GM12874 (cell line): Measurements from ENCODE around the gene DAB2IP.

Experiments
- TF ChIP-seq, protein P1 (sequence below): IDR thresholded peaks from 2 replicates; pipeline ENCODE4 v1.5.1; 2011; ENCODE audit warnings: low read depth, mild to moderate bottlenecking, control low read depth, low read length, moderate library complexity; ENCODE audit not compliant: insufficient read depth

The DAB2IP gene

DNA sequence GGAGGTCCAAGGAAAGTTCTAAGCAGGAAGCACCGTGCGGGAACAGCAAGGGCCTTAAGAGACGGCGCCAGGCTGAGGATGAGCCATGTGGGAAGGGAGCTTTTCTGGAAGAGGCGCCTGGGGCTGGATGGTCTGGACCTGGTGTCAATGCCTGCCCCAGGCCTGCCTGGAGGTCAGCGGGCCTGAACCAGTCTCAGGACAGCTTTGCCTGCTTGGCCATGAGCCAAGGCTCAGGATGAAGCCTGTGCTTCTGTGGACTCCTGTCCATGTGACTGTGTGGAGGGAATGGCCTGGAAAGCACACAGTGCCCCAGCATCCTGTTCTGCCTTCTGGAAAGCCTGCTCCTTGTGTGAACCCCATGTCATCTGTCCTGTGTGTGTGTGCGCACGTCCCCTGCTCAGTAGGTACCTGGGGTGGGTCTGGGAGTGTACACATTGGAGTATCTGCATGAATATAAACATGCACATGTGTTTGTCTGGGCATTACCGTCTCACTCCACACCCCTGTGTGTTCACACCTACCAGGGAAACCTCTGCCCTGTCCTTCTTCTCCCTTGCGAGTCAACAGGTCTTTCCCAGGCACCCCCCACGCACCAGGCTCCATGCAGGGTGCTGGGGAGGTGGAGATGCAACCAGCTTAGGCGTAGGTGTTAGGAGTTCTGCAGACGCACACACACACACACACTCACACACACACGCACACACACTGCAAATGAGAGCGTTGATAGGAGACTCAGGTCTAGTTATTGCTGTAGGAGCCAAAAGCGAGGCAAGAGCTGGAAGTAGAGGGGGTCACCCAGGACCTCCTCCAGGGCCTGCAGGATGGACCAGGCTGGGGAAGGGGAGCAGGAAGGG lies 24.8 kb downstream of the DAB2IP start:
- TF ChIP-seq, protein P1, sequence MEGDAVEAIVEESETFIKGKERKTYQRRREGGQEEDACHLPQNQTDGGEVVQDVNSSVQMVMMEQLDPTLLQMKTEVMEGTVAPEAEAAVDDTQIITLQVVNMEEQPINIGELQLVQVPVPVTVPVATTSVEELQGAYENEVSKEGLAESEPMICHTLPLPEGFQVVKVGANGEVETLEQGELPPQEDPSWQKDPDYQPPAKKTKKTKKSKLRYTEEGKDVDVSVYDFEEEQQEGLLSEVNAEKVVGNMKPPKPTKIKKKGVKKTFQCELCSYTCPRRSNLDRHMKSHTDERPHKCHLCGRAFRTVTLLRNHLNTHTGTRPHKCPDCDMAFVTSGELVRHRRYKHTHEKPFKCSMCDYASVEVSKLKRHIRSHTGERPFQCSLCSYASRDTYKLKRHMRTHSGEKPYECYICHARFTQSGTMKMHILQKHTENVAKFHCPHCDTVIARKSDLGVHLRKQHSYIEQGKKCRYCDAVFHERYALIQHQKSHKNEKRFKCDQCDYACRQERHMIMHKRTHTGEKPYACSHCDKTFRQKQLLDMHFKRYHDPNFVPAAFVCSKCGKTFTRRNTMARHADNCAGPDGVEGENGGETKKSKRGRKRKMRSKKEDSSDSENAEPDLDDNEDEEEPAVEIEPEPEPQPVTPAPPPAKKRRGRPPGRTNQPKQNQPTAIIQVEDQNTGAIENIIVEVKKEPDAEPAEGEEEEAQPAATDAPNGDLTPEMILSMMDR: no peak

DNA sequence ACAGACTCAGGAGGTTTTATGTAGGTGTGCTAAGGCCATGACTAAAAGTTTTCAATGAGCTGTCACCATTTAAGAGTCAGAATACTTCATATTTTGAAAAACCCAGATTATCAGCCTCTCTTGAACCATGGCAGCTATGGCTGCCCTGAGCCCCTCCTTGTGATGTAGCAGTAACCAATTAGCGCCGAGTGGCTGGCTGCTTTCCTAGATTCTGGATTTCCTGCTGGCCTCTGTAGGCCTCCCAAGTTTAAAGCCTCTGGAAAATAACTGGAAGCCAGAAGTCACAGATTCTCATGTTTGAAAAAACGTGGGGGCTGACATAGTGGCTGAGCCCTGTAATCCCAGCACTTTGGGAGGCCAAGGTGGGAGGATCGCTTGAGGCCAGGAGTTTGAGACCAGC lies 25.5 kb downstream of the DAB2IP start:
- TF ChIP-seq, protein P1: no peak

DNA sequence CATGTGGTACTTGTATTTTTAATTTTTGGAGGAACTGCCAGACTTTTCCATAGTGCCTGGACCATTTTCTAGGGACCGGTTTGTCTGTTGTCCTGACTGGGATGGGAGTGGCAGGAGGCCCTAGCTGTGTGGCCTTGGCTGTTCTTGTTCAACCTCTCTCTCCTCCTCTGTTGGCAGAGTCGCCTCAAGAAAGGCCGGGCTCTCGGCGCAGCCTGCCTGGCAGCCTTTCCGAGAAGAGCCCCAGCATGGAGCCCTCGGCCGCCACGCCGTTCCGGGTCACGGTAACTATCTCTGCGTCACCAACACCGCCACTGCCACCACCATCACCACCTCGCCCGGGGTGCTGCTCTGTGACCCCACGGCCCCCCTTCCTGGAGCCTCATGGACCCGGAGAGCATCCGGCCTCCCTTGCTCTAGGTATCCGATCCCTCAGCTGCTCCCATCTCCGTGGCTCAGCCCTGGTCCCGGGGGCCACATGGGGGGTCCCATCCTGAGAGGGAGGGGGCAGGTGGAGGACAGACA lies 27.1 kb downstream of the DAB2IP start:
- TF ChIP-seq, protein P1: no peak

DNA sequence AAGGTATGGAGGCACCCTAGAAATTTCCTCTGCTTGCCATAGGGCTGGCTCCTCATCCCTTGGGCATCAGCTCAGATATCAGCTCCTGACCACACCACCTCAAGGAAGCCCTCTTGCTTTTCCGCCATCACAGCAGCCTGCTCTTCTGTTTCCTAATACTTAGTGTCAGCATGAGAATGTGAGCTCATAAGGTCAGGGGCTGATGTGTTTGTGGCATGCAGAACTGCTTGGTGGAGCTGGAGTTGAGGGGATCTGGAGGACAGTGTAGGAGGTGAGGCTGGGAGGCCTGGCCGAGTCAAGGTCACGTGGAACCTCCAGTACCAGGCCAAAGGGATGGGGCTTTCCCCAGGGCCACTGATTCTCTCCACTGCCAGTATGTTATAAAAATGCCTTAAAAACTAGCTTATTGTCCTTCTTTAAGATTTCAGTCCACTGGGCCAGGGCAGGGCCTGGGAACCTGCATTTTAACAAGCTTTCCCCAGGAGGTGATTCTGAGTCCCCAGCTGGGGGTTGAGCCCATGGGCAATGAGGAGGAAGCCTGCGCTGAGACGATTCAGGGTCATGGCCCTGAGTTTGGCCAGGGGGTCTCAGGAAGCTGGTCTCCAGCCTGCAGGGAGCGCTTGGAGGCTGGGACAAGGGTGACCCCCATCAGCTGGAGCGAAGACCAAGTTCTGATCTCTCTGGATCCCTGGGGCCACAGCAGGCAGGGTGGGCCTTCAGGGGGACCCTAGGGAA lies 28.6 kb downstream of the DAB2IP start:
- TF ChIP-seq, protein P1: no peak

DNA sequence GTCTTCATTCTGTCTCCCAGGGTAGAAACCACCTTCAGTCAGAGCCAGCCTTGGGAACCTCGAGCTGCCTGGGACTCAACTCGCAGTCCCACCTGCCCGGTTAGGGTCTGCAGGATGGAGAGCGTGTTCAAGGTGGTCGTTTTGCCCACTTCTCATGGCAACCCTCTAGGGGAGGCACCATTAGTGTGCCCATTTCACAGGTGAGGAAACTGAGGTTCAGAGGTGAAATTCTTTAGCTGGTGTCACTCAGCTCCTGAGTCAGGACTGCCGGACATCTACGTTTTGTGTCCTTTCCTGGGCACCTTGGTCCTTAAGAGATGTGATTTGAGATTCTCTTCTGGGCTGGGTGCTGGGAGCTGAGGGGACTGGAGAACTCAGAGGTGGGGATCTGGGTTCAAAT lies 30.0 kb downstream of the DAB2IP start:
- TF ChIP-seq, protein P1: no peak

DNA sequence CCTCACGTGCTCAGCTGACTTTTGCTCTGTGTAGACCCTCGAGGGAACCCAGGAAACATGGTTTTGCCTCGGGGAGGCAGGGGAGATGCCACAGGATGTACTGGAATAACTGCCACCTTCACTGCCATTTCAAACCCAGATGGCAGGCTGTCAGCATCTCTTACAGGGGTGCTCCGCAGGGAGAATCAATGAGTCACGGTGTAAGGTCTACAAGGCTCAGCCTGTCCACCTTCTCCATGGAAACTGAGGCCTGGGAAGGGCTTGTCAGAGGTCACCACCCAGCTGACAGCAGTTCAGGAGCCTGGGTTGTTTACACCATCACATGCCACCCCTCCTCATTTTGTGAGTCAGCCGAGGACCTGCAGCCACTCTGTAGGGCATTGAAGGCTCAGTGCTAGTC lies 30.8 kb downstream of the DAB2IP start:
- TF ChIP-seq, protein P1: no peak

DNA sequence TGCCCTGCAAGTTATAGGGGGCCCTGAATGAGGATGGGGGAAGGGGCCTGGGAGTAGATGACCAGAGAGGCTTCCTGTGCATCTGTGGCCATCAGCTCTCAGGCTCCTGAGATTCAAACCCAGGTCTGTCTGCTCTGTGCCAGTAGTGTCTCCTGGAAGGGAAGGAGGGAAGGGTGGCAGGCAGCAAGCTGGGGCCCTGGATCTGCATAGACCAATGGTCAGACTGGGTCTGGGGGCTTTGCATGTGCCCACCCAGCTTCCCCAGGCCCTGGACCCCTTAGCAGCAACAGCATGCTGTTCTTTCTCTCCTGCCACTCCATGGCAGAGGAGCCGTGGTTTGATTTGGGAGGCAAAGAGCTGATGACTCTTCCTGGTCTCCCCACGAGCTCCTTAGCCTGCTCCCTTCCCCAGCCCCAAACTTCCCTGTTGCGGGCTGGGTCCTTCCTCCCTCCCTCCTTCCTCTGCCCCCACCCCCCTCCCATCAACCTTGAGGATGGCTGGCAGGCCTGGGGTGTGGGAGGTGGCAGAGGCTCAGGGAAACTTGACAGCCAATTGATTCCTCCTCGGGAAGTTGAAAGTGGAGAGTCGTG lies 31.6 kb downstream of the DAB2IP start:
- TF ChIP-seq, protein P1: no peak
